ENCODE results near the gene IDI2. TPM values are rescaled to one million over a fixed set of nuclear protein-coding genes. Genes with fewer than 3 reads are reported as not detected.

Gene IDI2
- total RNA-seq, 2 experiments from 2014 or later = not detected

GRCh38 chr10:976316-976715 is 49.3 kb downstream of the IDI2 start:
- peaks cover 24% of the 10 kb centered on the region for H3K36me3 Mint-ChIP-seq (ENCODE audit: low read depth)
- H3K9me3 Mint-ChIP-seq = peaks cover 12% of the 10 kb centered on the region
- Histone ChIP-seq H3K36me3 (ENCODE audit: insufficient read depth, low read length) (no peaks in the 10 kb centered on the region), H3K27ac (ENCODE audit: low read depth in 1 of 2, low read length in 2 of 2) (no peak overlapping the region), H3K4me3 (ENCODE audit: low read length) (no peak overlapping the region), H3K9me3 (ENCODE audit: control insufficient read depth in 1 of 2, insufficient read depth in 1 of 2, low read length in 2 of 2) (peaks cover 29 to 32% of the 10 kb centered on the region in 2 experiments), H3K4me1 (ENCODE audit: insufficient read depth, low read length) (no peaks in the 10 kb centered on the region), H3K27me3 (ENCODE audit: control insufficient read depth in 1 of 2, insufficient read depth in 2 of 2, low read length in 2 of 2) (no peaks in the 10 kb centered on the region)
- no peak for TF ChIP-seq CTCF (IDR thresholded peaks at IDR 0.05)
- ATAC-seq (ENCODE audit: poor library complexity) (no peak), DNase-seq (no peak)
- no peaks in the 10 kb centered on the region for H3K27me3 Mint-ChIP-seq
- H3K4me3 Mint-ChIP-seq = no peak overlapping the region
- CTCF ChIA-PET = no interaction called here
- H3K4me1 Mint-ChIP-seq (ENCODE audit: low read depth) = no peaks in the 10 kb centered on the region
- intact Hi-C loops (cut with DNase I, micrococcal nuclease) = no loop called here
- POLR2A ChIA-PET = no interaction called here
- H3K27ac Mint-ChIP-seq = no peak overlapping the region

GRCh38 chr10:974785-975074 is 50.9 kb downstream of the IDI2 start:
- POLR2A ChIA-PET = no interaction called here
- CTCF ChIA-PET = no interaction called here
- H3K36me3 ChIP-seq (ENCODE audit: insufficient read depth, low read length) = no peaks in the 10 kb centered on the region
- Mint-ChIP-seq H3K4me3 (no peak overlapping the region), H3K36me3 (ENCODE audit: low read depth) (peaks cover 16% of the 10 kb centered on the region), H3K27ac (no peak overlapping the region), H3K27me3 (peaks cover 7% of the 10 kb centered on the region), H3K4me1 (ENCODE audit: low read depth) (no peaks in the 10 kb centered on the region), H3K9me3 (peaks cover 6% of the 10 kb centered on the region)
- H3K4me1 ChIP-seq (ENCODE audit: insufficient read depth, low read length) = no peaks in the 10 kb centered on the region
- intact Hi-C loops (cut with DNase I, micrococcal nuclease) = no loop called here
- no peaks in the 10 kb centered on the region for H3K27me3 ChIP-seq (ENCODE audit: control insufficient read depth in 1 of 2, insufficient read depth in 2 of 2, low read length in 2 of 2)
- DNase-seq (no peak), ATAC-seq (ENCODE audit: poor library complexity) (no peak)
- no peak for TF ChIP-seq CTCF (IDR thresholded peaks at IDR 0.05)
- peaks cover 17 to 22% of the 10 kb centered on the region in 2 experiments for H3K9me3 ChIP-seq (ENCODE audit: control insufficient read depth in 1 of 2, insufficient read depth in 1 of 2, low read length in 2 of 2)
- H3K4me3 ChIP-seq (ENCODE audit: low read length) = no peak overlapping the region
- H3K27ac ChIP-seq (ENCODE audit: low read depth in 1 of 2, low read length in 2 of 2) = no peak overlapping the region

- no peak for TF ChIP-seq CTCF (IDR thresholded peaks at IDR 0.05)
- peaks cover 11% of the 10 kb centered on the region for H3K36me3 Mint-ChIP-seq (ENCODE audit: low read depth)
- CTCF ChIA-PET = no interaction called here
- H3K27me3 Mint-ChIP-seq = peaks cover 8% of the 10 kb centered on the region
- no peak overlapping the region for H3K4me3 ChIP-seq (ENCODE audit: low read length)
- peaks cover 12 to 17% of the 10 kb centered on the region in 2 experiments for H3K9me3 ChIP-seq (ENCODE audit: control insufficient read depth in 1 of 2, insufficient read depth in 1 of 2, low read length in 2 of 2)
- intact Hi-C loops (cut with DNase I, micrococcal nuclease) = no loop called here
- DNase-seq (no peak), ATAC-seq (ENCODE audit: poor library complexity) (no peak)
- no peak overlapping the region for H3K27ac ChIP-seq (ENCODE audit: low read depth in 1 of 2, low read length in 2 of 2)
- no peaks in the 10 kb centered on the region for H3K36me3 ChIP-seq (ENCODE audit: insufficient read depth, low read length)
- no peak overlapping the region for H3K4me3 Mint-ChIP-seq
- H3K4me1 ChIP-seq (ENCODE audit: insufficient read depth, low read length) = no peaks in the 10 kb centered on the region
- H3K4me1 Mint-ChIP-seq (ENCODE audit: low read depth) = no peaks in the 10 kb centered on the region
- POLR2A ChIA-PET = no interaction called here
- no peak overlapping the region for H3K27ac Mint-ChIP-seq
- no peaks in the 10 kb centered on the region for H3K27me3 ChIP-seq (ENCODE audit: control insufficient read depth in 1 of 2, insufficient read depth in 2 of 2, low read length in 2 of 2)
- peaks cover 6% of the 10 kb centered on the region for H3K9me3 Mint-ChIP-seq
Observed at GRCh38 chr10:974038-974784, 51.4 kb downstream of the IDI2 start.

Measured in CD4-positive, alpha-beta T cell (primary cell).